Glutamatergic neuron (in vitro differentiated cells): ENCODE data around the gene CEP120. TPM values are rescaled to one million over a fixed set of nuclear protein-coding genes. Genes with fewer than 3 reads are reported as not detected.

Experiments
- DNase-seq: peaks from one replicate; pipeline ENCODE4 v3.0.0; 2022
- H3K27ac Mint-ChIP-seq: one replicate; pipeline ENCODE4 v1.8.0; 2020; ENCODE audit warnings: mild to moderate bottlenecking, mixed read lengths, inconsistent platforms; ENCODE audit not compliant: unreplicated experiment
- H3K27me3 Mint-ChIP-seq: one replicate; pipeline ENCODE4 v1.8.0; 2020; ENCODE audit warnings: mild to moderate bottlenecking, moderate library complexity, mixed read lengths, inconsistent platforms; ENCODE audit not compliant: unreplicated experiment
- H3K36me3 Mint-ChIP-seq: one replicate; pipeline ENCODE4 v1.8.0; 2020; ENCODE audit warnings: mild to moderate bottlenecking, mixed read lengths, inconsistent platforms; ENCODE audit not compliant: unreplicated experiment
- H3K4me1 Mint-ChIP-seq: one replicate; pipeline ENCODE4 v1.8.0; 2020; ENCODE audit warnings: mild to moderate bottlenecking, low read depth, mixed read lengths, inconsistent platforms; ENCODE audit not compliant: unreplicated experiment
- H3K4me3 Mint-ChIP-seq: one replicate; pipeline ENCODE4 v1.8.0; 2020; ENCODE audit warnings: mild to moderate bottlenecking, mixed read lengths, inconsistent platforms; ENCODE audit not compliant: unreplicated experiment
- H3K9me3 Mint-ChIP-seq: one replicate; pipeline ENCODE4 v1.8.0; 2020; ENCODE audit warnings: mild to moderate bottlenecking, moderate library complexity, mixed read lengths, inconsistent platforms; ENCODE audit not compliant: unreplicated experiment
- CTCF ChIP-seq: fragments of 200-600 bp; sonication (generic); IDR thresholded peaks from one replicate; pipeline ENCODE4 v1.5.0; 2021; ENCODE audit not compliant: partially characterized antibody, unreplicated experiment
- total RNA-seq: library from RNA; stranded (reverse); fragmentation: NEBNext Ultra II Directional; extraction: Animal tissue kit (Norgen Biotek cat#: 25700); gene quantifications from one replicate; pipeline ENCODE4 v1.2.1, GENCODE V29; 2021; ENCODE audit not compliant: unreplicated experiment

Gene CEP120
- total RNA-seq, 1 donor from 2014 or later: 8.2 TPM

GRCh38 chr5:123365156-123365555 lies 58.0 kb downstream of the CEP120 start:
- no peak overlapping the region for H3K27ac Mint-ChIP-seq
- DNase-seq: no peak
- H3K4me3 Mint-ChIP-seq: no peak overlapping the region
- H3K4me1 Mint-ChIP-seq: no peaks in the 10 kb centered on the region
- no peaks in the 10 kb centered on the region for H3K27me3 Mint-ChIP-seq
- no peaks in the 10 kb centered on the region for H3K9me3 Mint-ChIP-seq
- no peak for TF ChIP-seq CTCF
- H3K36me3 Mint-ChIP-seq: no peaks in the 10 kb centered on the region

GRCh38 chr5:123364441-123365155 lies 58.6 kb downstream of the CEP120 start:
- no peaks in the 10 kb centered on the region for H3K4me1 Mint-ChIP-seq

GRCh38 chr5:123360910-123361309 lies 62.3 kb downstream of the CEP120 start:
- Mint-ChIP-seq H3K9me3 (no peaks in the 10 kb centered on the region), H3K27me3 (no peaks in the 10 kb centered on the region), H3K4me1 (no peaks in the 10 kb centered on the region), H3K27ac (no peak overlapping the region), H3K36me3 (peaks cover 5% of the 10 kb centered on the region), H3K4me3 (no peak overlapping the region)
- no peak for DNase-seq
- no peak for TF ChIP-seq CTCF

More at GRCh38 chr5:123364441-123365155, 58.6 kb downstream of the CEP120 start:
- Mint-ChIP-seq H3K4me3 (no peak overlapping the region), H3K27me3 (no peaks in the 10 kb centered on the region), H3K9me3 (no peaks in the 10 kb centered on the region), H3K36me3 (no peaks in the 10 kb centered on the region), H3K27ac (no peak overlapping the region)
- no peak for TF ChIP-seq CTCF
- DNase-seq: no peak

- no peaks in the 10 kb centered on the region for H3K9me3 Mint-ChIP-seq
- no peak for TF ChIP-seq CTCF
- no peaks in the 10 kb centered on the region for H3K4me1 Mint-ChIP-seq
- DNase-seq: no peak
- no peak overlapping the region for H3K27ac Mint-ChIP-seq
- H3K27me3 Mint-ChIP-seq: no peaks in the 10 kb centered on the region
- H3K36me3 Mint-ChIP-seq: peaks cover 5% of the 10 kb centered on the region
- no peak overlapping the region for H3K4me3 Mint-ChIP-seq
Observed at GRCh38 chr5:123360201-123360571, 63.0 kb downstream of the CEP120 start.

- no peak for DNase-seq
- H3K9me3 Mint-ChIP-seq: no peaks in the 10 kb centered on the region
- H3K27me3 Mint-ChIP-seq: no peaks in the 10 kb centered on the region
- peaks cover 5% of the 10 kb centered on the region for H3K36me3 Mint-ChIP-seq
- no peak overlapping the region for H3K4me3 Mint-ChIP-seq
- no peak overlapping the region for H3K27ac Mint-ChIP-seq
- H3K4me1 Mint-ChIP-seq: no peaks in the 10 kb centered on the region
- no peak for TF ChIP-seq CTCF
Observed at GRCh38 chr5:123359454-123360200, 63.6 kb downstream of the CEP120 start.
